BJ (cell line): Measurements from ENCODE around the gene KNSTRN. TPM values are rescaled to one million over a fixed set of nuclear protein-coding genes. Genes with fewer than 3 reads are reported as not detected.

ENCODE experiments used
- CTCF ChIA-PET: fragments of 350-600 bp; formaldehyde crosslinking; extraction: SDS; loops from one replicate; lab custom pipeline; 2021; ENCODE audit warnings: antibody characterized with exemption, inconsistent platforms; lab: Yijun Ruan, JAX
- POLR2A ChIA-PET: fragments of 300-600 bp; sonication (Branson Sonifier 250); formaldehyde crosslinking; extraction: SDS; loops from one replicate; lab custom pipeline; 2021; ENCODE audit warnings: antibody characterized with exemption; lab: Charles Lee
- DNase-seq: peaks from one replicate; pipeline ENCODE4 v3.0.0-alpha.2; 2011; ENCODE audit warnings: low read depth
- H3K27me3 ChIP-seq: 2 replicates; pipeline ENCODE4 v1.6.0; 2011; ENCODE audit warnings: low read length; ENCODE audit not compliant: control insufficient read depth, insufficient read depth
- H3K36me3 ChIP-seq: 2 replicates; pipeline ENCODE4 v1.5.1; 2011; ENCODE audit warnings: low read length; ENCODE audit not compliant: control insufficient read depth, insufficient read depth
- H3K4me3 ChIP-seq: 2 replicates; pipeline ENCODE4 v1.5.1; 2011; ENCODE audit warnings: low read depth, mild to moderate bottlenecking, control low read depth, low read length
- CTCF ChIP-seq: IDR thresholded peaks from 2 replicates; pipeline ENCODE4 v1.5.1; 2011; ENCODE audit warnings: low read depth, mild to moderate bottlenecking, control low read depth, inconsistent platforms, low read length, moderate library complexity; ENCODE audit not compliant: insufficient read depth
- polyA plus RNA-seq: library from polyadenylated mRNA; depleted of rRNA; stranded (reverse); fragments of >200 nt; gene quantifications from 2 replicates; pipeline ENCODE4 v1.2.3, GENCODE V29; 2011

KNSTRN gene
- polyA plus RNA-seq, 1 experiment: 26.4 TPM

- Histone ChIP-seq H3K27me3 (no peaks in the 10 kb centered on the region), H3K36me3 (no peaks in the 10 kb centered on the region), H3K4me3 (no peak overlapping the region)
- CTCF ChIA-PET: interaction anchor here (0.7 to 11.8 kb wide), 13 partner anchors 8 to 178 kb away, joined by 3 to 124 read pairs (median 8); partner anchors contain the start of genes DISP2, INAFM2 and PHGR1
- POLR2A ChIA-PET: no interaction called here
- DNase-seq: no peak
- no peak for TF ChIP-seq CTCF
Measured at GRCh38 chr15:40342416-40343320, 39.9 kb upstream of the KNSTRN start.

GRCh38 chr15:40343512-40343911 lies 39.0 kb upstream of the KNSTRN start:
- POLR2A ChIA-PET: no interaction called here
- Histone ChIP-seq H3K27me3 (no peaks in the 10 kb centered on the region), H3K36me3 (no peaks in the 10 kb centered on the region), H3K4me3 (no peak overlapping the region)
- CTCF ChIA-PET: interaction anchor here (1.1 to 11.8 kb wide), 19 partner anchors 9 to 177 kb away, joined by 3 to 124 read pairs (median 8); partner anchors contain the start of genes DISP2, INAFM2, IVD and KNSTRN
- TF ChIP-seq CTCF: no peak
- no peak for DNase-seq

- no peak for DNase-seq
- Histone ChIP-seq H3K36me3 (no peaks in the 10 kb centered on the region), H3K4me3 (no peak overlapping the region), H3K27me3 (no peaks in the 10 kb centered on the region)
- CTCF ChIA-PET: interaction anchor here (0.8 to 11.8 kb wide), 30 partner anchors 9 to 176 kb away, joined by 3 to 124 read pairs (median 4); partner anchors contain the start of genes BAHD1, DISP2, INAFM2 and IVD
- no peak for TF ChIP-seq CTCF
- POLR2A ChIA-PET: no interaction called here
Measured at GRCh38 chr15:40344217-40344616, 38.3 kb upstream of the KNSTRN start.

- H3K27me3 ChIP-seq: no peaks in the 10 kb centered on the region
- ChIA-PET CTCF (interaction anchor here (0.7 to 11.8 kb wide), 31 partner anchors 9 to 161 kb away, joined by 3 to 124 read pairs (median 4); partner anchors contain the start of genes BAHD1, DISP2, INAFM2 and IVD), POLR2A (no interaction called here)
- no peak for DNase-seq
- no peaks in the 10 kb centered on the region for H3K36me3 ChIP-seq
- no peak overlapping the region for H3K4me3 ChIP-seq
- peak; percentile 81 for TF ChIP-seq CTCF
Measured at GRCh38 chr15:40344631-40345120, 37.8 kb upstream of the KNSTRN start.
